Measurements from ENCODE around the gene EGFL7.

Gene EGFL7
- 0 to 0.08 (median 0) reads per million in 4 donors for total RNA-seq

DNA sequence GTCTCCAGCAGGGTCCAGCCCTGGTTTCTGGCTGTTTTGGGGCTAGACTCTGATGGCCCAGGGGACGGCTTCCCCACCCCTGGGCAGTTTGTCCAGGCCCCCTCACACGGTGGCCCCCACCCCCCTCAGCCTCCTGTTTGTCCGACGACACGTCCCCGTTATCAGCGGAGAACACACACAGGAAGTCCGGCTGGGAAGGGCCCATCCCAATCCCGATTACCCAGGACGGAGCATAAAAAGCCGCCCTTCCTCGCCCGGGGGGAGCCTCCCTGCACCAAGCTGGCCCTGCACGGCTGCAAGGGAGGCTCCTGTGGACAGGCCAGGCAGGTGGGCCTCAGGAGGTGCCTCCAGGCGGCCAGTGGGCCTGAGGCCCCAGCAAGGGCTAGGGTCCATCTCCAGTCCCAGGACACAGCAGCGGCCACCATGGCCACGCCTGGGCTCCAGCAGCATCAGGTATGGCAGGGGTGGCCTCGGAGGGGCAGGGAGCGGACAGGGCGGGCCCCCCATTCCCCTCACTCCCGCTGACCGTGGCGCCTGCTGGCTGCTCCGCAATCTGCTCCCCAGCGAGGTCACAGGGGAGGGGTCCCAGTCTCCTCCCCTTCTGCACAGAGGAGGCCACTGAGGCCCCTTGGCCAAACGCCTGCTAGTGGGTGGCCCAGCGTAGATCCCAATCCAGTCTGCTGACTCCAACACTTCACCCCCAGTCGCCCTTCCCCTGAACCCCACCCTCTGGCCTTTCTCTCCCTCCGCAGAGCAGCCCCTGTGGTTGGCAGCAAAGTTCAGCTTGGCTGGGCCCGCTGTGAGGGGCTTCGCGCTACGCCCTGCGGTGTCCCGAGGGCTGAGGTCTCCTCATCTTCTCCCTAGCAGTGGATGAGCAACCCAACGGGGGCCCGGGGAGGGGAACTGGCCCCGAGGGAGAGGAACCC is at the start of gene EGFL7:
TSS of gene EGFL7 (plus strand) at position 261 of the 926 bp plus-strand sequence. CDS start 5,367 bp downstream, outside the sequence.
- DNase-seq, result no peak

- DNase-seq, result no peak
Measured at GRCh38 chr9:136613824-136614371, 48.8 kb upstream of the EGFL7 start.

GRCh38 chr9:136614372-136614922 is 48.3 kb upstream of the EGFL7 start:
- DNase-seq, result no peak

DNA sequence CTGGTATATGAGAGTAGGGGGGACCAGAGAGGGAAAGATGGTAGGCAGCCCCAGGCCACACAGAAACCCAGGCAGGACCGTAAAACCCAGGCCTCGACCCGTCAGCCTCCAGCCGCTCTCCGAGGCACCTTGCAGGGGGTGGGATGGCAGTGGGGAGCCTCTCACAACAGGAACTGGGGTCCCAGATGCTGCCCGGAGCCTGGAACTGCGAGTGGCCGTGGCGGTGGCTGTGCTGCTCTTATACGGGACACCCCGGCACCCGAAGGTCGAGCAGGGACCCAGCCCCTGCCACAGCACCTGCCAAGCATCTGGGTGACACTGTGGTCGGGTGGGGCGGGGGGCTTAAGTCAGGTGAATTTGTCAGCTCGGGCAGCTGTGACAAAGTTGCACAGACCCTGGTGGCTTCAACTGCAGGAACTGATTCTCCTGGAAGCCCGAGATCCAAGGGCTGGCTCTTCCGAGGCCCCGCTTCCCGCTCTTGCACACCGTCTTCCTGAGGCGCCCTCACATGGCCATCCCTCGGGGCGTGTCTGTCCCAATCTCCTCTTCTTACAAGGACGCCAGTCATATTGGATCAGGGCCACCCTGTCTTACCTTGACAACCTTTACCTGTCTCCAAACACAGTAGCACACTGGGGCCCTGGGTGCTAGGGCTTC is 47.6 kb upstream of the EGFL7 start:
- no peak for DNase-seq

DNA sequence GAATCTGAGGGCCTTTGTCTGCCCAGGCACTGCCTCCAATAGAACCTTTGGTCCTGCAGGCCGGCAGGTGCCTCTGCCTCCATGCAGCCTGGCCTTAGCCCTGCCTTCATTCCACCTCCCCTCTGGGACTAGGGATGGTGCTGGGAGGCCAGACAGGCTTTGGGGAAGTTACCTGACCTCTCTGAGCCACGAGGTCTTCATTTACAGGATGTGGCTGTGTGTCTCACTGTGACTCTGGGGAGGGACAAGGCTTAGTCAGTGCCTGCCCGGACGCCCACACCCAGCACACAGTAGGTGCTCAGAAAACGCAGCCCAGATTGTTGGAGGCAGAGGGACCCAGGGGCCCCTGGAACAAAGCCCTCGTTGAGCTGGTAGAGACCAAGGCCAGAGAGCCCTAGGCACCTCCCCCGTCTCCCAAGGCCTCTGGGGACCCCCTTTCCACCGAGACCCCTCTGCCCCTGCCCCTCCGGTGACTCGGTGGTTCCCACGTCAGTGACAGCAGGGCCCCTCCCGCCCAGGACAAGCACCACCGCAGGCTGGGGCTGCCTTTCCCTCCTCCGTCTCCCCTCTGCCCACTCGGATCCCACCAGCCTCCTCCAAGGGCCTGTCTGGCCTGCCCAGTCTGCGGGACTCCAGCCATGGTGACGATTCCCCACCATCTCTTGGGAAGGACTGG is 46.9 kb upstream of the EGFL7 start:
- no peak for DNase-seq

DNA sequence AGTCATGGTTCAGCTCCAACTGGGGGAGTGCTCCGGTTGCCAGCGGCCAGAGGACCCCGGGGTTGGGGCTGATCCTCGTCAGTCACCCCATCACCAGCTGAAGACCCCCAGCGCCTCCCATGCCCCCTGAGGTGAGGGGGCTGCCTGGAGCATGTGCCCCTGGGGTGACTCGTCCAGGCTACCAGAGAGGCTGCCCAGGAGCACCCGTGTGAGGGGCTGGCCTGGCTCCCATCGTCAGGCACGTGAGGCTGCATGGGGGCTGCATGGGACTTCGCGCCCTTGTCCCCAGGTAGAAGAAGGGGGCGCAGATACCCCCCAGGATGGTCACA is 46.4 kb upstream of the EGFL7 start:
- DNase-seq, result no peak

- DNase-seq, result no peak
Measured at GRCh38 chr9:136616948-136617695, 45.6 kb upstream of the EGFL7 start.

DNA sequence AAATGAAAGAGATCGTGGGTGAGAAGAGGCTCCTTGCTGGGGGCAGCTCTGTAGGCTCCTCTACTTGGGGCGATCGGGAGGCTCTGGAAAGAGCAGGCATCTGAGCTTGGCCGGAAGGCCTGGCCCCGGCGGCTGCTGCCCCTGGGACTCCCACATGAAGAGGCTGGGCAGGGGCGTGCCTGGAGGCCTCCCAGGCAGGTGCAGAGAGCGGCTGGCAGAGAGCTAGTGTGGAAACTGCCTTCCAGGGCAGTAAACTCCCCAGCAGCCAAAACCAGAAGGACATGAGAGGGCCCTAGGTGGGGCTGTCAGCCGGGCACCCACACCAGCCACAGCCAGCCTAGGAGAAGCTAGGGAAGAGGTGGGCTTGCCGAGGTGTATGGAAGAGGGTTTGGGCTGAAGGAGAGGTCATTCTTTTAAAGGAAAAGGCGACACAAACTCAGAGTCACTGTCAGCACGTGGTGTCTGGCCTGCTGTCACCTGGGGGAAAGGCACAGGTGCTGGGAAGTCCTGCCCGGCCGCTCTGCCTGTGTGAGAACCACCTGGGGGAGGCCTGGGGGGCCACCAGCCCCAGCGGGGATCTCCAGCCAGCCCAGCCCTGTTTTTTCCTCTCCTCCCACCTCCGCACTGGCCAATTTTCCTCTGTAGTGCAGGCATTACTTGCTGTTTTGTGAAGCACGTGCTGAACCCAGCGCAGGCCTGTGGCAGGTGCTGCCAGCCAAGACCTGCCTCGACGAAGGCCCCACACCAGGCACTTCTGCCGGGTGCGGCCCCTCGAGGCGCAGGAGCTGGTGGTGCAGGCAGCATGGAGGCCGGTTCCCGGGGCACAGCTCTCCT is 44.8 kb upstream of the EGFL7 start:
- no peak for DNase-seq

- no peak for DNase-seq
Measured at GRCh38 chr9:136618580-136619547, 43.9 kb upstream of the EGFL7 start.

DNA sequence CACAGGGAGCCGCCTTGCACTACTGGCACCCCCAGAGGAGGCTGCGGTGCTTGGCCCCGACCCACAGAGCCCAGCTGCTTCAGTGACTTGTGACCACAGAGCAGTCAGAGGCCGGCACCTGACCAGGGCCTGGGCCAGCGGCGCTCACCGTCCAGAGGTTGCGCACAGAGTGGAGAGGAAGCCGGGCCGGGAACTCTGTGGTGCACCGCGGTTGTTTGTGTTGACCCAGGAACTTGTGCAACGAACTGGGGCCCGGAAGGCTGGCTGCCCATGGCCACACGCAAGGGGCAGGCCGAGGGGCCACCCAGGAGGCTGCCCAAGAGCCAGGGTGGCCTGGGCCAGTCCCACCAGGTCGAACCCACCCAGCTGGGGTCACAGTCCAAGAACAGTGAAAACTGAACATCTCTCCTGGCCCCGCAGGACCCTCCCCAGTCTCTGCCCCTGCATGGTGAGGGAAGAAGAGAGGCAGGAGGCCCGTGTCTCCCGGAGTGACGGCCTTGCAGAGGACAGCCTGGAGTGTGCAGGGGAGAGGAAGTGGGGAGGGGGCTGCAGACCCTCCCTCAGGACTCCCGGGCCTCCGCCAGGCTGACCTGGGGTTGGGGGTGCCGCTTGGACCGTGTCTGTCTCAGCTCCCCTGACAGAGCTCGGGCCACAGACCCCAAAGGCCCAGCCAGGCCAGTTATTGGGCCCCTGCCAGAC is 42.8 kb upstream of the EGFL7 start:
- no peak for DNase-seq

DNA sequence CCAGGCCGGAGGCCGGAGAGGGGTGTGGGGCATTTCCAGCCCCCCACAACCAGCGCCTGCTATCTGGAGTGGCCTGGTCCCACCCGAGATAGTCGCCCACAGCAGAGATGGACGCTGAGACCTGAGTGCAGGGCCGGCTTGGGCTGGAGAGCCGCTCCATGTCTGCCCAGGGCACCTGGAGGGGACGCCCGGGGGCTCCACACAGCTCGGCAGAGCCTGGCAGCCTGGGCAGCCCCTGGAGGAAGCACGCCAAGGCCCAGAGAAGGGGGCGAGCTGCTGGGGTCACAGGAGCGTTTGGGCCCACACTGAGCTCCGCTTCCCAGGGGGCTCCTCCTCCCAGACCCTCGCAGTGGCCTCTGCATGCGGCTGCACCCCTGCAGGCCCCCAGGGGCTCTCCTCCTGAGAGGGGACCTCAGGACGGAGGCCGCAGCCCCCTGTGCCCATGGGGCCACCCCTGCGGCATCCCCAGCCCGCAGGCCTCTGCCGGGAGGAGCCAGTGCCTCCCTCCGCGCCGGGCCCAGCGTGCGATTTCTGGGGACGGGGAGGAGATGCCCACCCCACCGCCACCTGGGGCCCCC is 42.2 kb upstream of the EGFL7 start:
- no peak for DNase-seq

DNA sequence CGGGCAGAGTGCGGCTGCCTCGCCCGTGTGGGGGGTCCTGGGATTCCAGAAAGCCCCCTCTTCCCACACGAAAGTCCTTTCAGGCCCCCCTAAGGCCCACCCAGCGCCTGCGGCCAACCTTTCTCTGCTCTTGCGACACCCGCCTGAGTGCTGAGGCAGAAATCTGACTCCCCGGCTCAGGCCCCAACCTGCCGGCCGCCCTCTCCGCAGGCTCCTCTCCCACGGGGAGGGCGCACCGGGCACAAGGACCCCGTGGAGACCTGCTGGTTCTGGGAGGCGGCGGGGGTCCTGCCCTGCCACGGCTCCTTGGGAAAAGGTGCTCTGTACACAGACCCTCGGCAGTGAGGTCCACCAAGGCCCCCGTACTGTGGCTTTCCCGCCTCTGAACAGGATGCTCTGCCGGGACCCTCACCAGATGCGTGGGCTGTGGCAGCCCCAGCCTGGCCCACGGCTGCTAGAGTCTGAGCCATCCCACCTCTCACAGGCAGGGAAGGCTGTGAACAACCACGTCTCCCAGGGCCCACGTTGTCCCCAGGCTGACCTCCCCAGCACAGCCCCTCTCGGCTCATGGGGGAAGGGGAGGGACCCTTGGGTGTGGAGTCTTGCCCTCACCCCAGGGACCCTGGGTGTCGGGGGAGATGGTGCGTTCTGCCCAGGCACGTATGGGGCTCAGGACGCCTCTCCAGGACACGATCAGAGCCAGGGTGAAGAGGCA is 41.5 kb upstream of the EGFL7 start:
- no peak for DNase-seq

- DNase-seq, result no peak
Measured at GRCh38 chr9:136621734-136622093, 41.0 kb upstream of the EGFL7 start.

- DNase-seq, result no peak
Measured at GRCh38 chr9:136622538-136622948, 40.2 kb upstream of the EGFL7 start.

DNA sequence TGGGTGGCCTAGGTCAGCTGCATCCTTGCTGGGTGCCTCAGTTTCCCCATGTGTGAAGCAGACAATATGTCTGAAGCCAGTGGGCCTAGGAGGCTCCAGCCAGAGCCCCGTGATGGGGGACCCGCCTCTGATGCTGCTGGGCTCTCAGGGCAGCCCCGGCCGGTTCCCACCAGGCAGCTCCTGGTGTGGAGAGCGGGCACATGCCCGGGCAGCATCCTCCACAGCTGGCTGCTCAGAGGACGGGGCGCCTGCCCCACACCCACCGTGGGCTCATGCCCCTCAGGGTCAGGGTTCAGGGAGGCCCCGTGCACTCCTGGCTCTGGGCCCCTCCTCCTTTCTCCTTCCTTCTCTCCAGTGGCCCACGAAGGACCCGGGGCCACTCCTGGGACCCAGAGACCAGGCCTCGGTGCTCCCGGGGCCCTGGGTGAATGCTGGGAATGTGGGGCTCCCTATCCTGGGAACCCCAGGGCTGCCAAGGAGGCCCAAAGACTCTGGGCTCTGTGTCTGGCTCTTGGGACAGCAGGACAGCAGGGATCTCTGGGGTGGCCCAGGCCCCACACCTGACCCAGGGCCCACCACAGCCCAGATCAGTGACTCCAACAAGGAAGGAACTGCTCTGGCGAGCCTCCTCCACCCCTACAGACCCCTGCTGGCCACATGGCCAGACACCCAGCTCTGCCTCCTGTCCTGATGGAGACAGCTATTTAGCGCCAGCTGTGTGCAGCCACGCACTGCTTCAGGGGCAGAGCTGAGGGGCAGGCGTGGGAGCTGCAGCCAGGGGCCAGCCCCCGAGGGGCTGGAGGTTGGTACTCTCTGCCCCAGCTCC is 39.5 kb upstream of the EGFL7 start:
- no peak for DNase-seq

DNA sequence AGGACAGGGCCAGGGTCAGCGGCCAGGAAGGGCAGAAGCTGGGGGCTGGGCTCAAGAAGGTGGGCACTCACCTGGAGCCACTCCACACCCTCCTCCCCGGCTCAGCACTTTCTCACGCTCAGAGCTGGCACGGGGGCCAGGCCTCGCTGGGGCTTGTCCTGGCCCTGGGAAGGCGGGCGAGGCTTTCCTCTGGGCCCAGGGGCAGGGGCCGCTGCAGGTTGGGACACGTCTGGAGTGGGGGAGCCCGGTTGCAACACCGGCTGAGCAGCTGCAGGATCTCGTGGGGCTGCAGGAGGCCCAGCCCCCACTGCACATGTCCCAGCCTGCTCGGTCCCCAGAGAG is 38.9 kb upstream of the EGFL7 start:
- DNase-seq, result no peak

- no peak for DNase-seq
Measured at GRCh38 chr9:136624184-136624951, 38.3 kb upstream of the EGFL7 start.
